Common myeloid progenitor, CD34-positive (primary cell): Measurements from ENCODE around the gene GMPR.

ENCODE experiments used
- CTCF ChIA-PET: fragments of 350-600 bp; sonication (Branson Sonifier 250); formaldehyde crosslinking; loops from one replicate; lab custom pipeline; 2021; ENCODE audit warnings: antibody characterized with exemption; lab: Charles Lee
- POLR2A ChIA-PET: fragments of 350-600 bp; sonication (Branson Sonifier 250); formaldehyde crosslinking; loops from one replicate; lab custom pipeline; 2021; ENCODE audit warnings: antibody characterized with exemption; lab: Charles Lee
- DNase-seq, 3 donors: peaks; one replicate each; pipeline versions ENCODE4 v3.0.0 to v3.0.0-alpha.2; 2013
- H3K27ac ChIP-seq, 2 experiments: 1 replicate in 1 of 2; 2 replicates in 1 of 2; pipeline ENCODE4 v1.7.0; 2013; ENCODE audit warnings: inconsistent platforms in 2 of 2, low read length in 2 of 2, mild to moderate bottlenecking in 2 of 2, low read depth in 1 of 2, moderate library complexity in 1 of 2; ENCODE audit not compliant: severe bottlenecking in 2 of 2, insufficient read depth in 1 of 2, poor library complexity in 1 of 2
- H3K27me3 ChIP-seq, 5 experiments: replicated peaks in 2 of 5; 1 replicate in 3 of 5; 2 replicates in 2 of 5; pipeline versions ENCODE4 v1.6.1 to v1.7.0; 2013; ENCODE audit warnings: low read length in 4 of 5, mild to moderate bottlenecking in 2 of 5, moderate library complexity in 2 of 5, inconsistent platforms in 1 of 5; ENCODE audit not compliant: insufficient read depth in 5 of 5, control insufficient read depth in 4 of 5
- H3K36me3 ChIP-seq, 4 experiments: 1 replicate in 2 of 4; 2 replicates in 2 of 4; pipeline versions ENCODE4 v1.6.1 to v1.7.0; 2013; ENCODE audit warnings: low read length in 3 of 4, control low read depth in 1 of 4, mild to moderate bottlenecking in 1 of 4; ENCODE audit not compliant: control insufficient read depth in 4 of 4, insufficient read depth in 4 of 4
- H3K4me1 ChIP-seq, 4 experiments: 1 replicate in 3 of 4; 2 replicates in 1 of 4; pipeline versions ENCODE4 v1.6.1 to v1.7.1; 2013; ENCODE audit warnings: low read length in 3 of 4, mild to moderate bottlenecking in 3 of 4, control low read depth in 1 of 4, inconsistent platforms in 1 of 4, moderate library complexity in 1 of 4; ENCODE audit not compliant: control insufficient read depth in 4 of 4, insufficient read depth in 4 of 4; ENCODE audit errors: control extremely low read depth in 1 of 4
- H3K4me3 ChIP-seq, 7 experiments: 1 replicate in 4 of 7; 2 replicates in 3 of 7; pipeline versions ENCODE4 v1.5.1 to v1.7.0; 2013; ENCODE audit warnings: mild to moderate bottlenecking in 7 of 7, low read length in 6 of 7, moderate library complexity in 6 of 7, inconsistent platforms in 2 of 7, low read depth in 2 of 7, control low read depth in 1 of 7; ENCODE audit not compliant: insufficient read depth in 4 of 7, control insufficient read depth in 1 of 7; ENCODE audit errors: extremely low read depth in 1 of 7
- H3K9me3 ChIP-seq, 5 experiments: 1 replicate in 4 of 5; 2 replicates in 1 of 5; pipeline versions ENCODE4 v1.6.1 to v1.7.1; 2013; ENCODE audit warnings: low read length in 4 of 5, mild to moderate bottlenecking in 2 of 5, inconsistent platforms in 1 of 5, low read depth in 1 of 5, moderate library complexity in 1 of 5; ENCODE audit not compliant: control insufficient read depth in 4 of 5, insufficient read depth in 2 of 5; ENCODE audit errors: control extremely low read depth in 1 of 5
- WGBS: methylation state at CpG from one replicate; pipeline ENCODE4 v1.1.5; 2013; ENCODE audit not compliant: insufficient coverage; 5-methylcytosine and 5-hydroxymethylcytosine counted together

GMPR gene

DNA sequence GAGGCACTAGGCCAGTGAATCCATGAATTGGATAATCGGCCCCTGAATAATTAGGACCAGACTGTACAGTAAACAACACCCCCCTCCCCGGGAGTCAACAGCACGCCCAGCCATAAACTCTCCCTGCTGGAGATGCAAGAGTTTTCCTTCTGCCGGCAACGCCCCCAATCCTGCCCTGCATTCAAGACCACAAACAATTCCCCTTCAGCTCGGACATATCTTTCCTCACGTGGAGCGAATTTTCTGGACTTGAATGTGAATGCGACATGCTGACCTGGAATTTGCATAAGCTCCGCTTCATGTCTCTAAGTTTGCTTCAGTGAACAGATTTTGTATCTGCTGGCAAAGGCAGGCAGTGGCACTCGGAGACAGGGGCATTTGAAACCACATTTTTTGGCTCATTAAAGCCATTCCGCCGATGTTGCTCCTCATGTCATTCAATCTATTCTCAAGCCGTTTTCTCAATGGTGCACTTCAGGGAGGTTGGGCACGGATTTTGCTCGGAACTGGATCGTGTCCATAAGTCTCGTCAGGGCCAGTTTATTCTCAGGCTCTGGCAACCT is 38.0 kb upstream of the GMPR start:
- H3K4me3 ChIP-seq: no peak overlapping the region
- H3K4me1 ChIP-seq: no peaks in the 10 kb centered on the region
- no peaks in the 10 kb centered on the region for H3K27me3 ChIP-seq
- WGBS: 94% methylated on average over 18 of the region's 18 CpGs
- H3K9me3 ChIP-seq: no peaks in the 10 kb centered on the region
- DNase-seq: no peak
- no peaks in the 10 kb centered on the region for H3K36me3 ChIP-seq
- ChIA-PET POLR2A (interaction anchor here (0.6 kb wide), 1 partner anchor 54 kb away, joined by 3 read pairs; no protein-coding TSS in a partner anchor), CTCF (interaction anchor here (1.3 to 4.3 kb wide), 2 partner anchors 13 to 17 kb away, joined by 3 to 15 read pairs; no protein-coding TSS in a partner anchor)
- H3K27ac ChIP-seq: no peak overlapping the region

GRCh38 chr6:16201706-16202105 is 36.7 kb upstream of the GMPR start:
- no peaks in the 10 kb centered on the region for H3K27me3 ChIP-seq
- H3K27ac ChIP-seq: no peak overlapping the region
- WGBS: 100% methylated on average over 1 of the region's 1 CpG
- H3K9me3 ChIP-seq: no peaks in the 10 kb centered on the region
- no peak for DNase-seq
- H3K4me3 ChIP-seq: no peak overlapping the region
- POLR2A ChIA-PET: no interaction called here
- CTCF ChIA-PET: interaction anchor here (0.9 to 1.1 kb wide), 3 partner anchors 16 to 510 kb away, joined by 3 to 5 read pairs (median 3); no protein-coding TSS in a partner anchor
- no peaks in the 10 kb centered on the region for H3K36me3 ChIP-seq
- H3K4me1 ChIP-seq: peaks cover 0 to under 1% (median 0%) of the 10 kb centered on the region in 4 experiments

GRCh38 chr6:16204653-16205376 is 33.6 kb upstream of the GMPR start:
- 100% methylated on average over 2 of the region's 5 CpGs for WGBS
- CTCF ChIA-PET: interaction anchor here (0.6 to 6.7 kb wide), 18 partner anchors 7 to 518 kb away, joined by 3 to 59 read pairs (median 6); partner anchors contain the start of genes GMPR and MYLIP
- no peak overlapping the region for H3K27ac ChIP-seq

DNA sequence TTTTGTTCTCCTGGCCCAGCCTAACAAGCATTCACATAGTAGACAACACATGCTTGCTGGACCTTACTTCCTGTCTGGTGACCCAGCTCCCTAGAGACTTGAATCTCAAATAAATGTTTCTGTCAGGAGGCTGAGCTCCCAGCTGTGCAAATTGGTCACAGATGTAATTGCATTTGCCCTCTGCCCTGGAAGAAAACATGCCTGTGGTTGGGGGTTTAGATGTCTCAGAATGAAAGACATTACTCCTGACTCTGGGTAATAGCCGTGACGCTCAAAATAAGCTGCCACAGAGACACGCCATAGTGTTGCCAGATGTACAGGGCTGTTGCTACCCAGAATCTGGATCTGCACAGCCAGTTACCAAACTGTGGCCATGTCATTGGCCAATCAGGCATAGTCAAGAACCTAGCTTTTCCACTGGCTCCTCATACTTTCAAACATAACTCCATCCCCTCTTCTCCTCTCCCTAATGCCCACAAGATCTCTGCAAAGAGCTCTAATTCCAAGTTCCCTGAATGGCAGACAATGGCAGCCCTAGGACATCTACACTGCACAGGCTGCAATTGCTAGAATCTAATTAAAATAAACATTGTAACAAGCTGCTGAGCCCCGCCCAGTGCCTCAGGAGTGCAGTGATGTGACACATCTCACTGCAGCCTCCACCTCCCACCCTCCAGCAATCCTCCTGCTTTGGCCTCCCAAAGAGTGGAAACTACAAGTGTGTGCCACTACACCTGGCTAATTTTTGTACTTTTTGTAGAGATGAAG is 32.8 kb upstream of the GMPR start:
- Histone ChIP-seq H3K4me3 (no peak overlapping the region), H3K4me1 (peaks cover 0 to 2% (median 0%) of the 10 kb centered on the region in 4 experiments), H3K27me3 (no peaks in the 10 kb centered on the region), H3K9me3 (no peaks in the 10 kb centered on the region), H3K27ac (no peak overlapping the region), H3K36me3 (no peaks in the 10 kb centered on the region)
- ChIA-PET POLR2A (interaction anchor here (1.0 kb wide), 1 partner anchor 10 kb away, joined by 3 read pairs; no protein-coding TSS in a partner anchor), CTCF (interaction anchor here (0.7 to 6.7 kb wide), 22 partner anchors 8 to 685 kb away, joined by 3 to 59 read pairs (median 6); partner anchors contain the start of genes GMPR and MYLIP)
- WGBS: 89% methylated on average over 3 of the region's 4 CpGs
- DNase-seq: peak in 1 of 3 donors; percentile 45

More at GRCh38 chr6:16204653-16205376, 33.6 kb upstream of the GMPR start:
- no peak for DNase-seq
- POLR2A ChIA-PET: interaction anchor here (0.5 kb wide), 1 partner anchor 77 kb away, joined by 3 read pairs; no protein-coding TSS in a partner anchor
- H3K9me3 ChIP-seq: no peaks in the 10 kb centered on the region
- no peaks in the 10 kb centered on the region for H3K27me3 ChIP-seq
- H3K36me3 ChIP-seq: no peaks in the 10 kb centered on the region
- peaks cover 0 to 2% (median 0%) of the 10 kb centered on the region in 4 experiments for H3K4me1 ChIP-seq
- H3K4me3 ChIP-seq: no peak overlapping the region

- Histone ChIP-seq H3K4me3 (no peak overlapping the region), H3K27ac (no peak overlapping the region), H3K36me3 (no peaks in the 10 kb centered on the region), H3K27me3 (no peaks in the 10 kb centered on the region), H3K4me1 (peaks cover 0 to 2% (median 0%) of the 10 kb centered on the region in 4 experiments), H3K9me3 (no peaks in the 10 kb centered on the region)
- 0% methylated on average over 4 of the region's 6 CpGs for WGBS
- ChIA-PET CTCF (interaction anchor here (1.0 to 6.7 kb wide), 14 partner anchors 8 to 686 kb away, joined by 3 to 59 read pairs (median 8); no protein-coding TSS in a partner anchor), POLR2A (no interaction called here)
- DNase-seq: peak; percentile 54 to 73 (median 68)
These were observed 31.8 kb upstream of the GMPR start for GRCh38 chr6:16206595-16207037.

- Histone ChIP-seq H3K4me1 (peaks cover 0 to 2% (median 0%) of the 10 kb centered on the region in 4 experiments), H3K27me3 (no peaks in the 10 kb centered on the region), H3K9me3 (no peaks in the 10 kb centered on the region), H3K27ac (no peak overlapping the region), H3K36me3 (no peaks in the 10 kb centered on the region), H3K4me3 (no peak overlapping the region)
- CTCF ChIA-PET: interaction anchor here (0.8 to 6.7 kb wide), 10 partner anchors 10 to 549 kb away, joined by 3 to 59 read pairs (median 4); partner anchors contain the start of gene MYLIP
- DNase-seq: no peak
- POLR2A ChIA-PET: no interaction called here
- WGBS: 100% methylated on average over 1 of the region's 2 CpGs
These were observed 29.4 kb upstream of the GMPR start for GRCh38 chr6:16208989-16209388.
